Glutamatergic neuron (in vitro differentiated cells): ENCODE measurements around the gene MAGI1. TPM values are rescaled to one million over a fixed set of nuclear protein-coding genes. Genes with fewer than 3 reads are reported as not detected.

Source experiments
- DNase-seq: peaks from one replicate; pipeline ENCODE4 v3.0.0; 2022
- H3K27ac Mint-ChIP-seq: one replicate; pipeline ENCODE4 v1.8.0; 2020; ENCODE audit warnings: mild to moderate bottlenecking, mixed read lengths, inconsistent platforms; ENCODE audit not compliant: unreplicated experiment
- H3K27me3 Mint-ChIP-seq: one replicate; pipeline ENCODE4 v1.8.0; 2020; ENCODE audit warnings: mild to moderate bottlenecking, moderate library complexity, mixed read lengths, inconsistent platforms; ENCODE audit not compliant: unreplicated experiment
- H3K36me3 Mint-ChIP-seq: one replicate; pipeline ENCODE4 v1.8.0; 2020; ENCODE audit warnings: mild to moderate bottlenecking, mixed read lengths, inconsistent platforms; ENCODE audit not compliant: unreplicated experiment
- H3K4me1 Mint-ChIP-seq: one replicate; pipeline ENCODE4 v1.8.0; 2020; ENCODE audit warnings: mild to moderate bottlenecking, low read depth, mixed read lengths, inconsistent platforms; ENCODE audit not compliant: unreplicated experiment
- H3K4me3 Mint-ChIP-seq: one replicate; pipeline ENCODE4 v1.8.0; 2020; ENCODE audit warnings: mild to moderate bottlenecking, mixed read lengths, inconsistent platforms; ENCODE audit not compliant: unreplicated experiment
- H3K9me3 Mint-ChIP-seq: one replicate; pipeline ENCODE4 v1.8.0; 2020; ENCODE audit warnings: mild to moderate bottlenecking, moderate library complexity, mixed read lengths, inconsistent platforms; ENCODE audit not compliant: unreplicated experiment
- total RNA-seq: library from RNA; stranded (reverse); fragmentation: NEBNext Ultra II Directional; extraction: Animal tissue kit (Norgen Biotek cat#: 25700); gene quantifications from one replicate; pipeline ENCODE4 v1.2.1, GENCODE V29; 2021; ENCODE audit not compliant: unreplicated experiment
- TF ChIP-seq, protein P1 (sequence below): fragments of 200-600 bp; sonication (generic); IDR thresholded peaks from one replicate; pipeline ENCODE4 v1.5.0; 2021; ENCODE audit not compliant: partially characterized antibody, unreplicated experiment

The MAGI1 gene
- total RNA-seq, 1 donor from 2014 or later: 46.5 TPM

DNA sequence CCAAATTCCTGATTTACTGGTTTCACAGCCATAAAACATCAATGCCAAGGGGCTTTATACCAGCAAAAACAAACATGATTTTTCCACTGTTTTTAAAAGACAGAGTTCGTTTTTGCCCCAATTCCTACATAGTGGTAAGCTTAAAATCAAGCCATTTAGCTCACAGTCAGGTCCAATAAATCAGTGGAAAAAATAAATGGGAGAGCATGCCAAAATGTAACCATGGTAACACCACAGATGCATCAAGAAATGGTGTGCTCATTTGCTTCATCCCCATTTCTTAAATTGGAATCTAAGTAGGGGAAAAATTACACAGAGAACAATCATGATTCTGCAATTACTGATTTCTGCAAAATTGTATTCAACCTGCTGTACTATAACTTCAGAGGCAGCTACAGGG lies 418.8 kb downstream of the MAGI1 start:
- Mint-ChIP-seq H3K27ac (no peak overlapping the region), H3K36me3 (no peaks in the 10 kb centered on the region), H3K4me1 (no peaks in the 10 kb centered on the region), H3K4me3 (no peak overlapping the region), H3K27me3 (no peaks in the 10 kb centered on the region), H3K9me3 (no peaks in the 10 kb centered on the region)
- TF ChIP-seq, protein P1, sequence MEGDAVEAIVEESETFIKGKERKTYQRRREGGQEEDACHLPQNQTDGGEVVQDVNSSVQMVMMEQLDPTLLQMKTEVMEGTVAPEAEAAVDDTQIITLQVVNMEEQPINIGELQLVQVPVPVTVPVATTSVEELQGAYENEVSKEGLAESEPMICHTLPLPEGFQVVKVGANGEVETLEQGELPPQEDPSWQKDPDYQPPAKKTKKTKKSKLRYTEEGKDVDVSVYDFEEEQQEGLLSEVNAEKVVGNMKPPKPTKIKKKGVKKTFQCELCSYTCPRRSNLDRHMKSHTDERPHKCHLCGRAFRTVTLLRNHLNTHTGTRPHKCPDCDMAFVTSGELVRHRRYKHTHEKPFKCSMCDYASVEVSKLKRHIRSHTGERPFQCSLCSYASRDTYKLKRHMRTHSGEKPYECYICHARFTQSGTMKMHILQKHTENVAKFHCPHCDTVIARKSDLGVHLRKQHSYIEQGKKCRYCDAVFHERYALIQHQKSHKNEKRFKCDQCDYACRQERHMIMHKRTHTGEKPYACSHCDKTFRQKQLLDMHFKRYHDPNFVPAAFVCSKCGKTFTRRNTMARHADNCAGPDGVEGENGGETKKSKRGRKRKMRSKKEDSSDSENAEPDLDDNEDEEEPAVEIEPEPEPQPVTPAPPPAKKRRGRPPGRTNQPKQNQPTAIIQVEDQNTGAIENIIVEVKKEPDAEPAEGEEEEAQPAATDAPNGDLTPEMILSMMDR: no peak
- no peak for DNase-seq

DNA sequence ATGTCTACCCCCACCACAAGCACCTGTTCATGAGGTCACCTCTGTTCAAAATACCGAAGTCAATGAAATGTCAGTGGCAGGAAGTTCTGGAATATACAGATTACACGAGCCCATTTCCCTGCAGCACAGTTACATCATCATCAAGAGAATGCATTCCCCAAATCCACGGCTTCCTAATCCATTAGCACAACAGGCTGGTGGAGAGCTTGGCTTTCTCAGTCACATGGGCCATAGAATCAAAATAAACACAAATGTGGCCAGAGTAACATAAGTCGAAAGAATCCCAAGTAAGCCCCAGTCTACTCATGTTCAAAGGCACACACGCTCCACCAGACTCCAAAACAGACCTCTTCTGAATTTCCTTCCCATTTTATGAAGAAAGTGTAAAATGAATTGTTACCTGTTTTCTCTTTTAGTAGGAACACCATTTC lies 419.3 kb downstream of the MAGI1 start:
- Mint-ChIP-seq H3K27ac (no peak overlapping the region), H3K9me3 (no peaks in the 10 kb centered on the region), H3K27me3 (no peaks in the 10 kb centered on the region), H3K4me3 (no peak overlapping the region), H3K4me1 (no peaks in the 10 kb centered on the region), H3K36me3 (no peaks in the 10 kb centered on the region)
- no peak for DNase-seq
- TF ChIP-seq, protein P1: no peak

DNA sequence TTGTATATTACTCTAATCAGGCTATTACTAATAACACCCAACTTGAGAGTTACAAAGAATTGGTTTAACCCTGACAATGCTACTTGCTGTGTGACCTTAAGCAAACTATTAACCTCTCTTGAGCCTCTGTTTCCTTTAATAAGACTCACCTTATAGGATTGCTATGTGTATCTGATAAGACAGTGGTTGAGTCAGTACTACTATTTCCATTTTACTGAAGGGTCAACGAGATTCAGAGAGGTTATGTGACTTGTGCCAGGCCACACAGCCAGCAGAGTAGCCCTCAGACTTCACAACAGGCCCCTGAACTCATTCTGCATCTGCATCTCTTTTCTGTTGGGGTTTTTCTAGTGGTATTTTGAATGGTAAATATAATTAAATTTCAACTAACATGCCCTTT lies 420.1 kb downstream of the MAGI1 start:
- Mint-ChIP-seq H3K4me3 (no peak overlapping the region), H3K36me3 (no peaks in the 10 kb centered on the region), H3K9me3 (no peaks in the 10 kb centered on the region), H3K4me1 (no peaks in the 10 kb centered on the region), H3K27me3 (peaks cover 2% of the 10 kb centered on the region), H3K27ac (no peak overlapping the region)
- TF ChIP-seq, protein P1: no peak
- DNase-seq: no peak

DNA sequence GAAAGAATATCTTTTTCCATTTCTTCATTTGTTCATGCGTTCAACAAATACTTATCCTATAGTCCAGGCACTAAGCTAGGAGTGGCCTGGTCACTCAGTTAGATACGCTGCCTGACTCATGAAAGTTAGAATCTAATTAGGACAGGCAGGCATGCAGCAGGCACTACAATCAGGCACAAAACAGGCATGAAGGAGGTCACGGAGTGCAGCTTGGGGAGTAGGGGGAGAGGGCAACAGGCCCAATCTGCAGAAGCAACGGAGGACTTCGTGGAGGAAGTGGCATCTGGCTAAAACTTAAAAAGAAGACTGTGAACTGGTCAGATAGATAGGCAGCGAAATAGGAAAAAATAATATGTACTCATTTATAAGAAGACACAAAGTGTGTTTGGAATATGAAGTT lies 420.9 kb downstream of the MAGI1 start:
- H3K27ac Mint-ChIP-seq: no peak overlapping the region
- no peaks in the 10 kb centered on the region for H3K36me3 Mint-ChIP-seq
- no peak overlapping the region for H3K4me3 Mint-ChIP-seq
- DNase-seq: no peak
- H3K4me1 Mint-ChIP-seq: no peaks in the 10 kb centered on the region
- TF ChIP-seq, protein P1: no peak
- no peaks in the 10 kb centered on the region for H3K9me3 Mint-ChIP-seq
- H3K27me3 Mint-ChIP-seq: peaks cover 2% of the 10 kb centered on the region

DNA sequence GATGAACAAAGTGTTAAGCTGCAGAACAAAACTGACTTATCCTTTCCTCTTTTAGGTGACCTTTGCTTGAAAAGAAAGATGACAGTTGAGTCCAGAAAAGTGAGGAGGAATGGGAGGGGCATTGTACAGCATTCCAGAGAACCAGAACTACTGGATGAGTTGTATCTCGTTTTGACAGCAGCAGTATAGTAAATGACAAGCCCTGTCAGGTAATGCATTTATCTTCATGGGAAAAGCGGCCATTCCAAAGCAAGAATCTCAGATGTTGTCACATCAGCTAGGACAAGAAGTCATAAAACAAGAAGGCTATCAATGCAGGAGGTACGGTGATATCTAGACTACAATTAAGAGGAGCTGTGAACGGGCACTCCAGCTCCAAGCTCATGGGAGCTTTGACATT lies 421.5 kb downstream of the MAGI1 start:
- no peak for DNase-seq
- no peaks in the 10 kb centered on the region for H3K4me1 Mint-ChIP-seq
- H3K4me3 Mint-ChIP-seq: no peak overlapping the region
- H3K27ac Mint-ChIP-seq: no peak overlapping the region
- no peaks in the 10 kb centered on the region for H3K36me3 Mint-ChIP-seq
- H3K9me3 Mint-ChIP-seq: no peaks in the 10 kb centered on the region
- peaks cover 2% of the 10 kb centered on the region for H3K27me3 Mint-ChIP-seq
- TF ChIP-seq, protein P1: no peak
